ENCODE measurements around the gene LANCL3. TPM values are rescaled to one million over a fixed set of nuclear protein-coding genes. Genes with fewer than 3 reads are reported as not detected.

The LANCL3 gene
- total and polyA plus RNA-seq, 7 donors = 1.6 to 7.5 (median 3.6) TPM

GRCh38 chrX:37690119-37690518, 118.7 kb downstream of the LANCL3 start:
- Histone ChIP-seq H3K4me3 (no peak overlapping the region), H3K36me3 (no peaks in the 10 kb centered on the region), H3K4me1 (peaks cover 0 to 25% (median 7%) of the 10 kb centered on the region in 4 donors), H3K27ac (peak overlapping the region in 3 of 4 donors; percentile 87 to 92 (median 87)), H3K27me3 (no peaks in the 10 kb centered on the region), H3K9me3 (no peaks in the 10 kb centered on the region)
- no peak for TF ChIP-seq POLR2A (IDR thresholded peaks at IDR 0.05)
- TF ChIP-seq POLR2AphosphoS5 (IDR thresholded peaks at IDR 0.05) = no peak
- no peak for TF ChIP-seq EP300 (IDR thresholded peaks at IDR 0.05)
- no peak for TF ChIP-seq CTCF (IDR thresholded peaks at IDR 0.05)
- DNase-seq = no peak
- intact Hi-C loops (cut with DNase I) = no loop called here

GRCh38 chrX:37692918-37693317, 121.5 kb downstream of the LANCL3 start:
- intact Hi-C loops (cut with DNase I) = no loop called here
- Histone ChIP-seq H3K4me3 (no peak overlapping the region), H3K36me3 (no peaks in the 10 kb centered on the region), H3K4me1 (peaks cover 0 to 21% (median 6%) of the 10 kb centered on the region in 4 donors), H3K9me3 (no peaks in the 10 kb centered on the region), H3K27ac (peak overlapping the region in 3 of 4 donors; percentile 60 to 92 (median 87)), H3K27me3 (no peaks in the 10 kb centered on the region)
- WGBS, 2 donors = 70 to 72% methylated on average over 3 of the region's 3 CpGs
- no peak for DNase-seq
- no peak for TF ChIP-seq CTCF (IDR thresholded peaks at IDR 0.05)
- TF ChIP-seq POLR2A (IDR thresholded peaks at IDR 0.05) = no peak
- TF ChIP-seq POLR2AphosphoS5 (IDR thresholded peaks at IDR 0.05) = peak in 1 of 4 donors; percentile 8

- Histone ChIP-seq H3K27me3 (no peaks in the 10 kb centered on the region), H3K9me3 (no peaks in the 10 kb centered on the region), H3K27ac (no peak overlapping the region), H3K36me3 (no peaks in the 10 kb centered on the region), H3K4me1 (peaks cover 0 to 7% (median 0%) of the 10 kb centered on the region in 4 donors), H3K4me3 (no peak overlapping the region)
- no peak for DNase-seq
- 14 to 71% methylated on average over 1 of the region's 1 CpG for WGBS, 2 donors
- no peak for TF ChIP-seq EP300 (IDR thresholded peaks at IDR 0.05)
- no peak for TF ChIP-seq POLR2AphosphoS5 (IDR thresholded peaks at IDR 0.05)
- no peak for TF ChIP-seq CTCF (IDR thresholded peaks at IDR 0.05)
- no peak for TF ChIP-seq POLR2A (IDR thresholded peaks at IDR 0.05)
- intact Hi-C loops (cut with DNase I) = no loop called here
Measured at GRCh38 chrX:37697169-37697760, 125.8 kb downstream of the LANCL3 start.

- Histone ChIP-seq H3K4me1 (no peaks in the 10 kb centered on the region), H3K9me3 (no peaks in the 10 kb centered on the region), H3K4me3 (no peak overlapping the region), H3K27me3 (no peaks in the 10 kb centered on the region), H3K36me3 (no peaks in the 10 kb centered on the region), H3K27ac (no peak overlapping the region)
- TF ChIP-seq EP300 (IDR thresholded peaks at IDR 0.05) = no peak
- no peak for TF ChIP-seq CTCF (IDR thresholded peaks at IDR 0.05)
- 93 to 96% methylated on average over 4 of the region's 4 CpGs for WGBS, 2 donors
- no peak for DNase-seq
- intact Hi-C loops (cut with DNase I) = no loop called here
Measured at GRCh38 chrX:37701588-37701987, 130.1 kb downstream of the LANCL3 start.

- Histone ChIP-seq H3K4me3 (no peak overlapping the region), H3K4me1 (no peaks in the 10 kb centered on the region), H3K27me3 (no peaks in the 10 kb centered on the region), H3K27ac (no peak overlapping the region), H3K36me3 (no peaks in the 10 kb centered on the region), H3K9me3 (no peaks in the 10 kb centered on the region)
- WGBS, 2 donors = 55 to 80% methylated on average over 3 of the region's 3 CpGs
- intact Hi-C loops (cut with DNase I) = no loop called here
- DNase-seq = no peak
- no peak for TF ChIP-seq EP300 (IDR thresholded peaks at IDR 0.05)
- no peak for TF ChIP-seq POLR2A (IDR thresholded peaks at IDR 0.05)
- no peak for TF ChIP-seq CTCF (IDR thresholded peaks at IDR 0.05)
- TF ChIP-seq POLR2AphosphoS5 (IDR thresholded peaks at IDR 0.05) = no peak
Measured at GRCh38 chrX:37711991-37712390, 140.5 kb downstream of the LANCL3 start.
